Uterus (tissue), 2 donors: ENCODE results near the gene DDHD1.
"Not testable (repeated sequence)": the region's sequence is repeated elsewhere in the genome, so short reads cannot be mapped to it uniquely, and the experiment has no call there.

Source experiments
- POLR2A ChIP-seq, 2 donors: fragments of 450-650 bp; IDR thresholded peaks; one replicate each; pipeline ENCODE4 v1.6.1; 2016; ENCODE audit warnings: antibody characterized with exemption in 2 of 2, mild to moderate bottlenecking in 1 of 2, moderate library complexity in 1 of 2
- TF ChIP-seq, protein P1 (sequence below), 4 experiments: fragments of 200-600 bp in 2 of 4; fragments of 450-650 bp in 2 of 4; sonication (generic) in 2 of 4; IDR thresholded peaks; one replicate each; pipeline ENCODE4 v1.5.1; 2016 to 2019; ENCODE audit warnings: antibody characterized with exemption in 4 of 4, mild to moderate bottlenecking in 2 of 4, moderate library complexity in 1 of 4

DNA sequence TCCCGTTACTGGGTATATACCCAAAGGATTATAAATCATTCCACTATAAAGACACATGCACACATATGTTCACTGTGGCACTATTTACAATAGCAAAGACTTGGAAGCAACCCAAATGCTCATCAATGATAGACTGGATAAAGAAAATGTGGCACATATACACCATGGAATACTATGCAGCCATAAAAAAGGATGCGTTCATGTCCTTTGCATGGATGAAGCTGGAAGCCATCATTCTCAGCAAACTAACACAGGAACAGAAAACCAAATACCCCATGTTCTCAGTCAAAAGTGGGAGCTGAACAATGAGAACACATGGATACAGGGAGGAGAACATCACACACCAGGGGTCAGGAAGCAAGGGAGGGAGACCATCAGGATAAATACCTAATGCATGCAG lies 31.7 kb downstream of the DDHD1 start:
- TF ChIP-seq POLR2A (IDR thresholded peaks at IDR 0.05), result not testable (repeated sequence)
- TF ChIP-seq, protein P1, sequence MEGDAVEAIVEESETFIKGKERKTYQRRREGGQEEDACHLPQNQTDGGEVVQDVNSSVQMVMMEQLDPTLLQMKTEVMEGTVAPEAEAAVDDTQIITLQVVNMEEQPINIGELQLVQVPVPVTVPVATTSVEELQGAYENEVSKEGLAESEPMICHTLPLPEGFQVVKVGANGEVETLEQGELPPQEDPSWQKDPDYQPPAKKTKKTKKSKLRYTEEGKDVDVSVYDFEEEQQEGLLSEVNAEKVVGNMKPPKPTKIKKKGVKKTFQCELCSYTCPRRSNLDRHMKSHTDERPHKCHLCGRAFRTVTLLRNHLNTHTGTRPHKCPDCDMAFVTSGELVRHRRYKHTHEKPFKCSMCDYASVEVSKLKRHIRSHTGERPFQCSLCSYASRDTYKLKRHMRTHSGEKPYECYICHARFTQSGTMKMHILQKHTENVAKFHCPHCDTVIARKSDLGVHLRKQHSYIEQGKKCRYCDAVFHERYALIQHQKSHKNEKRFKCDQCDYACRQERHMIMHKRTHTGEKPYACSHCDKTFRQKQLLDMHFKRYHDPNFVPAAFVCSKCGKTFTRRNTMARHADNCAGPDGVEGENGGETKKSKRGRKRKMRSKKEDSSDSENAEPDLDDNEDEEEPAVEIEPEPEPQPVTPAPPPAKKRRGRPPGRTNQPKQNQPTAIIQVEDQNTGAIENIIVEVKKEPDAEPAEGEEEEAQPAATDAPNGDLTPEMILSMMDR (IDR thresholded peaks at IDR 0.05), result not testable (repeated sequence)
